BJ (cell line): Measurements from ENCODE around the gene ARID3A. TPM values are rescaled to one million over a fixed set of nuclear protein-coding genes. Genes with fewer than 3 reads are reported as not detected.

Experiments
- CTCF ChIA-PET: fragments of 350-600 bp; formaldehyde crosslinking; extraction: SDS; loops from one replicate; lab custom pipeline; 2021; ENCODE audit warnings: antibody characterized with exemption, inconsistent platforms; lab: Yijun Ruan, JAX
- POLR2A ChIA-PET: fragments of 300-600 bp; sonication (Branson Sonifier 250); formaldehyde crosslinking; extraction: SDS; loops from one replicate; lab custom pipeline; 2021; ENCODE audit warnings: antibody characterized with exemption; lab: Charles Lee
- DNase-seq: peaks from one replicate; pipeline ENCODE4 v3.0.0-alpha.2; 2011; ENCODE audit warnings: low read depth
- H3K27me3 ChIP-seq: 2 replicates; pipeline ENCODE4 v1.6.0; 2011; ENCODE audit warnings: low read length; ENCODE audit not compliant: control insufficient read depth, insufficient read depth
- H3K36me3 ChIP-seq: 2 replicates; pipeline ENCODE4 v1.5.1; 2011; ENCODE audit warnings: low read length; ENCODE audit not compliant: control insufficient read depth, insufficient read depth
- H3K4me3 ChIP-seq: 2 replicates; pipeline ENCODE4 v1.5.1; 2011; ENCODE audit warnings: low read depth, mild to moderate bottlenecking, control low read depth, low read length
- CTCF ChIP-seq: IDR thresholded peaks from 2 replicates; pipeline ENCODE4 v1.5.1; 2011; ENCODE audit warnings: low read depth, mild to moderate bottlenecking, control low read depth, inconsistent platforms, low read length, moderate library complexity; ENCODE audit not compliant: insufficient read depth
- polyA plus RNA-seq: library from polyadenylated mRNA; depleted of rRNA; stranded (reverse); fragments of >200 nt; gene quantifications from 2 replicates; pipeline ENCODE4 v1.2.3, GENCODE V29; 2011

Gene ARID3A
- polyA plus RNA-seq, 1 experiment = 17.4 TPM

DNA sequence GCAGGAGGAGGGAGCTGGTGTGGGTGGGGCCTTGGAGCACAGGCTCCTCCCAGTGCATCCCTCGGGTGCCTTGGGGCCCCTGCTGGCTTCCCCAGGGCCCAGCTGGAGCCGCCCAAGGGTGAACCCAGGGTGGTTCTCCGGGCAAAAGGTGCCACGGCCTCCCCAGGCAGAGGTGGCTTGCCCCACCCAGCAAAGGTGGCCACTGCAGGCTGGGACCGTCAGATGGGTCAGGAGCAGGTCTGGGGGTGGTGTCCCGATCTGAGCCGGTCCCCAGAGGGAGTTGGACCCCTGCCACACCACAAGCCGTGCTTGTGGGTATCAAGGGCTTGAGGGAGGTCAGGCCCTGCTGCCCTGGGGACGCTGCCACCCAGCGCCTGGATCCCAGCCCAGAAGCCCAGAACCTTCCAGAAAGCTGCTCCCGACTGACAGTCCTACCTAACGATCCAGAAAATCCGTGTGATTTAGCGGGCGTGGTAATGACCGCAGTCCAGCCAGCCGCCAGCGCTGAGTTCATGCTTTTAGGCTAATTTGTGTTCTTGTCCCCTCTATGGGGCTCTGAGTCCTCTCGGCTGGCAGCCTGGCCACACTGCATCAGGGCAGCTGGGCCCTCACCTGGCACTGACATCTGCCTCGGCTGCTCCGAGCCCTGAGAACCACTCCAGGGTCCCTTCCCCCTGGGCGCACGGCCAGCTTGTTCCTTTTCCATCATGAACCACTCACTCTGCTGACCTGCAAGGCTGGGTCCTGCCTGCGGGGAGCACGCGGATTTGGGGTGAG lies 69.4 kb downstream of the ARID3A start:
- DNase-seq = no peak
- Histone ChIP-seq H3K27me3 (peaks cover 15% of the 10 kb centered on the region), H3K4me3 (no peak overlapping the region), H3K36me3 (peaks cover 9% of the 10 kb centered on the region)
- TF ChIP-seq CTCF = no peak
- ChIA-PET CTCF (interaction anchor here (0.8 to 1.5 kb wide), 2 partner anchors 11 to 12 kb away, joined by 4 to 5 read pairs; partner anchors contain the start of gene WDR18), POLR2A (no interaction called here)

DNA sequence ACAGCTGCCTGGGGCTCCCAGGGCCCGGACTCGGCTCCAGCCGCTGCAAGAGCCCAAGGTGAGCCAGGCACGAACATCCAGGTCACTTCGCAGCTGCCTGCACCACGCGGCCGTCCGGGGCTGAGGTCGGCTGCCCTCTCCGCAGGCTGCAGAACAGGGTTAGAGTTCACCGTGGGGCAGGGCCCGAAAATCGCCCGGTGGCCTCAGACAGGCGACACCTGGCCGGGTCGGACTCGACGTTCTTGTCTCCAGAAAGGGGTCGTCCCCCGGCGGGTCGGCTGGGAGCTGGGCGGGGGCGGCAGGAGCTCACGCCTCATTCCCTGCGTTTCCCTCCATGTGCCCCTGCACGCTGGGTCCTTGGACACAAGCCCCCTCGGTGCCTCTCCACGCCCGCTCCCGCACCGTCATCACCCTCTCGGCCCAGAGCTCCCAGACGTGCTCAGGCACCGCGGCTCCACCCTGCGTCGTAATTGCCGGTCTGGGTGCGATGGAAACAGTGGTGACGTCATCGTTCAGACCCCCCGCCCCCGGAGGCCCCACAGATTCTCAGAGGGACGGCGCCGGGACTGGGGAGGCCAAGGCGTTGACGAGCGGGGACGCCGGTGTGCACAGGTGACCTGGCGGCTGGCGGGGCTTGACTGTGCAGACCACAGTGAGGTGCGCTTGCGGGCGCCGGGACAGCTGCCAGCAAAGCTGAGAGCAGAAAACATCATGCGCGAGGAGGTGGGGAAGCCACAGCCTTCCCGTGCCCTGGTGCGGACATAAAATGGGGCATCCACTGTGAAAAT lies 70.4 kb downstream of the ARID3A start:
- CTCF ChIA-PET = interaction anchor here (0.9 to 1.5 kb wide), 6 partner anchors 12 to 133 kb away, joined by 3 to 6 read pairs (median 4); partner anchors contain the start of gene WDR18
- DNase-seq = no peak
- peaks cover 5% of the 10 kb centered on the region for H3K36me3 ChIP-seq
- no peak for TF ChIP-seq CTCF
- peaks cover 18% of the 10 kb centered on the region for H3K27me3 ChIP-seq
- POLR2A ChIA-PET = no interaction called here
- H3K4me3 ChIP-seq = peak overlapping the region; percentile 16; the same call in 1 of the 2 replicates

DNA sequence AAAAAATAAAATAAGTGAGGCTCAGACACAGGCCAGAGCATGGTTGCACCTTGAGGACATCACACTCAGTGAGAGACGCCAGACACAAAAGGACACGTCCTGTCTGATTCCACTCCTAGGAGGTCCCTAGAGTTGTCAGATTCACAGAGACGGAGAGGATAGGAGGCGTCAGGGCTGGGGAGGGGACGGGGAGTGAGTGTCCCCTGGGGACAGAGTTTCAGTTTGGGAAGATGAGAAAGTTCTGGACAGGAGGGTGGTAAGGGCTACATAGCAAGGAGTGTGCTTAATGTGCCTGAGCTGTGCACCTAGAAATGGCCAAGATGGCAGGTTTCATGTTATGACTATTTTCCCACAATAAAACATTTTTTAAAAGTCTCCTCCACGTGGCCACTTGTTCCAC lies 72.2 kb downstream of the ARID3A start:
- Histone ChIP-seq H3K27me3 (peaks cover 18% of the 10 kb centered on the region), H3K36me3 (peaks cover 1% of the 10 kb centered on the region), H3K4me3 (no peak overlapping the region)
- POLR2A ChIA-PET = no interaction called here
- no peak for TF ChIP-seq CTCF
- no peak for DNase-seq
- CTCF ChIA-PET = interaction anchor here (1.2 to 1.5 kb wide), 2 partner anchors 14 to 246 kb away, joined by 4 read pairs; partner anchors contain the start of gene WDR18

GRCh38 chr19:999379-999719 lies 73.5 kb downstream of the ARID3A start:
- H3K27me3 ChIP-seq = peaks cover 18% of the 10 kb centered on the region
- peaks cover 1% of the 10 kb centered on the region; the same call in 1 of the 2 replicates for H3K36me3 ChIP-seq
- no peak for TF ChIP-seq CTCF
- H3K4me3 ChIP-seq = no peak overlapping the region
- DNase-seq = no peak
- POLR2A ChIA-PET = no interaction called here
- CTCF ChIA-PET = interaction anchor here (0.6 to 1.9 kb wide), 4 partner anchors 14 to 239 kb away, joined by 3 to 4 read pairs (median 4); no protein-coding TSS in a partner anchor

- DNase-seq = no peak
- ChIA-PET POLR2A (no interaction called here), CTCF (interaction anchor here (1.3 to 1.9 kb wide), 2 partner anchors 15 to 77 kb away, joined by 4 read pairs; no protein-coding TSS in a partner anchor)
- H3K27me3 ChIP-seq = peaks cover 18% of the 10 kb centered on the region
- peak within 1 kb of the TSS; percentile 30 for H3K4me3 ChIP-seq
- H3K36me3 ChIP-seq = no peaks in the 10 kb centered on the region
- peak; percentile 68 for TF ChIP-seq CTCF
Measured at GRCh38 chr19:1000095-1000494, 74.3 kb downstream of the ARID3A start, which contains the start of gene GRIN3B. GRIN3B (plus strand) TSS chr19:1000419; CDS start chr19:1000438, 19 bp downstream.
